Stimulated activated CD8-positive, alpha-beta memory T cell treated with anti-CD3 and anti-CD28 coated beads, Interleukin-15, amount 100 ng/mL, for 4 hours (primary cell): ENCODE measurements around the gene ST8SIA3.
"Not testable (repeated sequence)": the region's sequence is repeated elsewhere in the genome, so short reads cannot be mapped to it uniquely, and the experiment has no call there.

Experiments used
- DNase-seq, 2 donors: peaks; one replicate each; pipeline ENCODE4 v3.0.0-alpha.2; 2020; ENCODE audit warnings: low read depth in 2 of 2

Gene ST8SIA3

DNA sequence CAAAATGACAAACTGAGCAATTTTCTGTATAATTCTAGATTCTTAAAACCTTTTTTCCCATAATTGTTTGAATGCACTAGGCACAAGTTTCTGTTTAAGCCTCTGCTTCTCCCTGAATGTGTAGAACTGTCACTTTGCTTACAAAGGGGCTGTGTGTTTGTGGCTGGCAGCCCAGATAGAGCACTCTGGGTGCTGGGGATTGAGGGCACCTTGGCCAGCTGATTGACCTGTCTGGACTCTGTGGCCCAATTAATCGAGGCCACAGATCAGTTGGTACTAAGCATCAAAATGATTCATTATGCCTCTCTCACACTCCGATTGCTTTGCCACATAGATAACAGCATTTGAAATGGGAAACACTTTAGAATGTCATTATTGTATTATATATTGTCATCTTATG, 12.1 kb downstream of the ST8SIA3 start:
- no peak for DNase-seq

DNA sequence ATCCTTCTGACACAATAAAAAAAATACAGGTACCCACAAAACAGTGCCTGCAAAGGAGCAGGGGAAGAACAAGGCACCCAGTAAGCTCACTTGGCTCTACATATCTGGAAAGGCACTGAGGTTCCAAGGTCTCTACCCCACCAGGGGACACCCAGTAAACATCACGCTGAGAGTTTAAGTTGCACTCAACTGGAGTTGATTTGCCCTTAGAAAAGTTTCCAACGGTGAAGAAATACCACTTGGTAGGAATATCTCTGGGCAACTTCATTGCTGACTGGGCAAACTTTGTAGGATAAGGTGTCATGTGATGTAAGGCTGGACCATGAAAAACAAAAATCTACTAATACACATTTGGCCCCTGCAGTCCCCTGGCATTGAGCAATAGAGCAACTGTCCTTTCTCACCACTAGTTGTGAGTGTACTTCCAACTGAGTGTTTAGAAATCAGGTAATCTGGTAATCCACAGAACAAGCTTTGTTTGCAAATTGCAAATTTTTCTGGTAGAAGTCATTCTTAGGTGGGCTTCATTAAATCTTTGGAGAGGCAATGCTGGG, 14.2 kb downstream of the ST8SIA3 start:
- no peak for DNase-seq

DNA sequence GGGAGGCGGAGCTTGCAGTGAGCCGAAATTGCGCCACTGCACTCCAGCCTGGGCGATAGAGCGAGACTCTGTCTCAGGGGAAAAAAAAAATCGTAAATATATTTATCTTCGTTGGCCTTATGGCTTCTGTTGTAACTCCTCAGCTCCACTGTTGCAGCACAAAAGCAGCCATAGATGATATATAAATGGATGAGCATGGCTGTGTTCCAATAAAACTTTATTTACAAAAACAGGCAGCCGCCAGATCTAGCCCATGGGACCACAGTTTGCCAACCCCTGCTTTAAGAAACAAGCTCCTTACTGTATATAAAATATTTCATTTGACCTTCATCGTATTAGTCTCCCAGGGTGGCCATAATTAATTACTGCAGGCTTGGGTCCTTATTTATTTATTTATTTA, 20.1 kb downstream of the ST8SIA3 start:
- no peak for DNase-seq

DNA sequence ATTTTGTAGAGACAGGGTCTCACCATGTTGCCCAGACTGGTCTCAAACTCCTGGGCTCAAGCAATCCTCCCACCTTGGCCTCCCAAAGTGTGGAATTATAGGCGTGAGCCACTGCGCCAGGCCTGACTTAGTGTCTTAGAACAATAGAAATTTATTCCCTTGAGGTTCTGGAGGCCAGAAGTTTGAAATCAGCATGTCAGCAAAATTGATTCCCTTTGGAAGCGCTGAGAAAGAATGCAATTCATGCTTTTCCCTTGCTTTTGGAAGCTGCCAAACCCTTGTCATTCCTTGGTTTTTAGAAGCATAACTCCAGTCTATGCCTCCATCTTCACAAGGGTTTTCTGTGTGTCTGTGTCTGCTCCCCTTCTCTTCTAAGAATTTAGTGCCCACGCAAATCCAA, 20.7 kb downstream of the ST8SIA3 start:
- DNase-seq: no peak

DNA sequence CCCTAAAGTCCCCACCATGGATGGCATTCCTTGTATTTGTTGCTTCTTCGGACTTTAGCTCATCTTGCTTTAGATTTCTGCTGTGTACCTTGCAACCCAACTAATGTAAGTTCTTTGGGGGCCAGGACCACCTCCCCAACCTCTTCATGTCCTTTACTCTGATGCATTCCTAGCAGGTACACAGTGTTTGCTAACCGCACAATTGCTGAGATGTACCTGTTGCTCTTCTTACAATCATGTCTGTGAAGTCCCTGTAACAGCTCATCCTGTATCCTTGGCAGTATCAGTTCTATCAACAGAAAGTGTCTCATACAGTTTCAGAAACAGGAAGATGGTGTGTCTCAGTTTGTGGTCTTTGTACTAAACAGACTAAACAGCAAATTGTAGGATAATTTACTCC, 24.1 kb downstream of the ST8SIA3 start:
- DNase-seq: no peak

DNA sequence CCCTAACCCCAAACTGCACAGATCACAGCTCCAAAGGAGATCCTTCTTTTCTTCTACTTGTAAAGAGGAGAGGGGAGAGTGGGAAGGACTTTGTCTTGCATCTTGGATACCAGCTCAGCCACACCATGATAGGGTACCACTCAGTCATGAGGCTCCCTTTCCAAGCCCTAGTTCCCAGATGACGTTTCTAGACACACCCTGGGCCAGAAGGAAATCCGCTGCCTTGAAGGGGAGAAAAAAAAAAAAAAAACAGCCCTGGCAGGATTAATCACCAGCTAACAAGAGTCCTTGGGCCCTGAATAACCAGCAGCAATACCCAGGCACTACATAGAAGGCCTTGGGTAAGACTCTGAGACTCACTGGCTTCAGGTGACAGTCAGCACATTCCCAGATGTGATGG, 36.9 kb downstream of the ST8SIA3 start:
- DNase-seq: no peak

DNA sequence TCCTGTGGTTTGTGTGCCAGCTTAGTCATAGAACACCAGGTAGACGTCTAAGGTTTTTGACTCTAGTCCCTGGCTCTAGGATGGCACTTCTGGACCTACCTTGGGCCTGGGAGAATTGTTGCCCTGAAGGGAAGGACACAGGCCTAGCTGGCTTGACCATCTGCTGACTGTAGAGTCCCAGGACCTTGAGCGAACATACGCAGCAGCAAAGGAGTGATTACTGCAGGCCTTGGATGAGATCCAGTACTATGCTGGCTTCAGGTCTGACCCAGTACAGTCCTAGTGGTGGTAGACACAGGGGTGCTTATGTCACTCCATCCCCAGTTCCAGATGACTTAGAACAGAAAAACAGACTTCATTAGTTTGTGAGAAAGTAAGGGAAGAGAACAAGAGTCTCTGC, 37.7 kb downstream of the ST8SIA3 start:
- DNase-seq: no peak

DNA sequence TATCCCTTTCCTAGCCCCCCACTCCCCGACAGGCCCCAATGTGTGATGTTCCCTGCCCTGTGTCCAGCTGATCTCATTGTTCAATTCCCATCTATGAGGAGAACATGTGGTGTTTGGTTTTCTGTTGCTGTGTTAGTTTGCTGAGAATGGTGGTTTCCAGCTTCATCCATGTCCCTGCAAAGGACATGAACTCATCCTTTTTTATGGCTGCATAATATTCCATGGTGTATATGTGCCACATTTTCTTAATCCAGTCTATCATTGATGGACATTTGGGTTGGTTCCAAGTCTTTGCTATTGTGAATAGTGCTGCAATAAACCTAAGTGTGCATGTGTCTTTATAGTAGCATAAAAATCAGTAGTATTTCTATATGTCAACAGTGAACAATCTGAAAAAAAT, 42.4 kb downstream of the ST8SIA3 start:
- DNase-seq: not testable (repeated sequence)

DNA sequence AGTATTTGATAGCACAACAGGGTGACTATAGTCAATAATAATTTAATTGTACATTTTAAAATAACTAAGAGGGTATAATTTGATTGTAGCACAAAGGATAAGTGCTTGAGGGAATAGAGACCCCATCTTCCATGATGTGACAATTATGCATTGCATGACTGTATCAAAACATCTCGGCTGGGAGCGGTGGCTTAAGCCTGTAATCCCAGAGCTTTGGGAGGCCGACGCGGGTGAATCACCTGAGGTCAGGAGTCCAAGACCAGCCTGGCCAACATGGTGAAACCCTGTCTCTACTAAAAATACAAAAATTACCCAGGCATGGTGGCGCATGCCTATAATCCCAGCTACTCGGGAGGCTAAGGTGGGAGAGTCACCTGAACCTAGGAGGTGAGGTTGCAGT, 44.5 kb downstream of the ST8SIA3 start:
- DNase-seq: not testable (repeated sequence)

DNA sequence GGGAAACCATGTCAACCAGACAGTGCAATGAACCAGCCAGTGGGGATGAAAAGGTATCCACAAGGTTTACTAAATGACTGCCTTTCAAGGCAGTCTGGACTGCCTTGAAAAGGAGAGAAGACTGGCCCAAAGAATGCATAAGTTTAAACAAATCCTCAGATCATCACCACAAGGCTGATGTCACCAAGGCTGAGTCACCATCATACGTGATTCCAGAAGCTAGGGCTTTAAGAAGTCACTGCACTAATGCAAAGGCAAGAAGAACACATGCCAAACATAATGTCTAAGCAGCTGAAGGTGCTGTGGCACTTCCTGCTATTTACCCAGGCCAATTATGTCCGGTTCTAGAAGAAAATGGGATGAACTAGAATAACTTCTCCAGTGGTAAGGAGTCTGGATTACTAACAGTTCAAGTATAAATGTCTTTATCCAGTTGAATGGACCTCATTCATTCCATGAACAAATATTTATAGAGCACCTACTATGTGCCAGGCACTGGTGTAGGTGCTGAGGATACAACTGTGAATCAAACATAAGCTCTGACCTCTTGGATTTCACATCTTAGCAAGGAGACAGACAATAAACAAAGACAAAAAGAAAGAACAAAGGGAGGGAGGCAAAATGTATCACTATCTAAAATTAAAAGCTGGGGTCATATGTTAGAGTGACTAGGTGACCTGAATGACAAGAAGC, 45.2 kb downstream of the ST8SIA3 start:
- DNase-seq: no peak

DNA sequence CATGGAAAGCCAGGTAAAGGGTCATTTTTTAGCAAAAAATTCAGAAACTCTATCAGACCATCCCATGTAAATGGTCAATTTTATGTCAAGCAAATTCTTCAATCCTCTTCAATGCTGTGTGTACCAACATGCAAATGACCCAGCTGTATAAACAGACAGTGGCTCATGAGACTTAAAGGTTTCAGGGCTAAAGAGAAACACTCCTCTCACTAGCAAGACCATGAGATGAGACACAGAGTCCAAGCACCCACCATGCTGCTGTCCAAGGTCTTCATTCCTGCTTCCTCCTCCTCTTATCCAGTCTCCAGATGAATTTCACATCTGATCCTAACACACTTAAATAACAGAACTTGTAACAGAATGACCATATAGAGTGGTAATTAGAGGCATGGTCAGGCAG, 52.0 kb downstream of the ST8SIA3 start:
- no peak for DNase-seq

DNA sequence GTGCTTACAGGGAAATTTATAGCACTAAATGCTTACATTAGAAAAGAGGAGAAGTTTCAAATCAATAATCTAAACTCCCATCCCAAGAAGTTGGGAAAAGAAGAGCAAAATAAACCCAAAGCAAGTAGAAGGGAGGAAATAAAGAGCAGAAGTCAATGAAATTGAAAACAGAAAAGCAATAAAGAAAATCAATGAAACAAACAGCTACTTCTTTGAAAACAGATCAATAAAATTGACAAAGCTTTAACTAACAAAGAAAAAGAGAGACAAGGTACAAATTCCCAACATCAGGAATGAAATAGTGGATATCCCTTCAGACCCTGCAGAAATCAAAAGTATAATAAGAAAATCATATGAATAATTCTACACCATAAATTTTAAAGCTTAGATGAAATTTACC, 57.3 kb downstream of the ST8SIA3 start:
- DNase-seq: no peak

DNA sequence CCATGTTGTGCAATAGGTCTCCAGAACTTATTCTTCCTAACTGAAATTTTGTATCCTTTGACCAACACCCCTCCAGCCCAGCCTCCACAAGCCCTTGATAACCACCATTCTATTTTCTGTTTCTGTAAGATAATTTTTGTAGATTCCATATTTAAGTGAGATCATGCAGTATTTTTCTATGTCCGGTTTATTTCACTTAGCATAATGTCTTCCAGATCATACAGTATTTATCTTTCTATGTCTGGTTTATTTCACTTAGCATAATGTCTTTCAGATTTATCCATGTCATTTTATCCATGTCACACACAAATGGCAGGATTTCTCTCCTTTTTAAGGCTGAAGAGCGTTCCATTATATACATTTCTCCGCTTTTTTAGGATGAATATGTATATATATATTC, 58.4 kb downstream of the ST8SIA3 start:
- no peak for DNase-seq

DNA sequence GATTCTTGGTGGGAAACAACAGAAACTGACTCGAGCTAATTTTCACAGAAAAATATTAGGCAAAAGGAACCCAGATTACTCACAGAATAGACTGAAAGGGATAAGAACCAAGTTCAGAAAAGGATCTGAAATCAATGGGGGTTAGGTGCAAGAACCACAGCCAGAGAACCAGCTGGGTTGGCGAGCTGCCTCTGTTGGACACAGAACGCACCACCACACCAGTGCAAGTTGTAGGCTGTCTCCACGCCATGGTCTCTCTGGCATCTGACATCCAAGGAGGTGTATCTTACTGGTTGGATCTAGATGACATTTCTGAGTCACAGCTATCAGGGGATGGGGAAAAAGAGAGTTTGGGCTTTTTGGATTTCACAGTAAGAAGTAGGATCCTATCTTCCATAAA, 64.2 kb downstream of the ST8SIA3 start:
- DNase-seq: no peak
